Activated naive CD4-positive, alpha-beta T cell treated with anti-CD3 and anti-CD28 coated beads for 36 hours (primary cell): ENCODE data around the gene ODAD4. TPM values are rescaled to one million over a fixed set of nuclear protein-coding genes. Genes with fewer than 3 reads are reported as not detected.

Experiments
- CTCF ChIA-PET: fragments of 350-600 bp; sonication (Branson Sonifier 250); formaldehyde crosslinking; loops from one replicate; lab custom pipeline; 2021; ENCODE audit warnings: antibody characterized with exemption; lab: Charles Lee
- DNase-seq: peaks from one replicate; pipeline ENCODE4 v3.0.0-alpha.2; 2020
- H3K27ac Mint-ChIP-seq: one replicate; pipeline ENCODE4 v1.8.0; 2021; ENCODE audit warnings: mild to moderate bottlenecking, mixed read lengths
- H3K27me3 Mint-ChIP-seq: one replicate; pipeline ENCODE4 v1.8.0; 2021; ENCODE audit warnings: low read depth, mixed read lengths
- H3K36me3 Mint-ChIP-seq: one replicate; pipeline ENCODE4 v1.8.0; 2021; ENCODE audit warnings: low read depth, mixed read lengths
- H3K4me1 Mint-ChIP-seq: one replicate; pipeline ENCODE4 v1.8.0; 2021; ENCODE audit warnings: low read depth, mixed read lengths
- H3K4me3 Mint-ChIP-seq: one replicate; pipeline ENCODE4 v1.8.0; 2021; ENCODE audit warnings: mild to moderate bottlenecking, moderate library complexity, mixed read lengths
- H3K9me3 Mint-ChIP-seq: one replicate; pipeline ENCODE4 v1.8.0; 2021; ENCODE audit warnings: mixed read lengths
- intact Hi-C: fragments of 100-400 bp; cut with micrococcal nuclease; formaldehyde crosslinking; loops from one replicate; pipeline ENCODE4 v1.15.1; 2023
- total RNA-seq, 2 experiments: library from RNA; stranded (reverse); gene quantifications; one replicate each; pipeline ENCODE4 v1.2.3, GENCODE V29; 2021

Gene ODAD4, protein sequence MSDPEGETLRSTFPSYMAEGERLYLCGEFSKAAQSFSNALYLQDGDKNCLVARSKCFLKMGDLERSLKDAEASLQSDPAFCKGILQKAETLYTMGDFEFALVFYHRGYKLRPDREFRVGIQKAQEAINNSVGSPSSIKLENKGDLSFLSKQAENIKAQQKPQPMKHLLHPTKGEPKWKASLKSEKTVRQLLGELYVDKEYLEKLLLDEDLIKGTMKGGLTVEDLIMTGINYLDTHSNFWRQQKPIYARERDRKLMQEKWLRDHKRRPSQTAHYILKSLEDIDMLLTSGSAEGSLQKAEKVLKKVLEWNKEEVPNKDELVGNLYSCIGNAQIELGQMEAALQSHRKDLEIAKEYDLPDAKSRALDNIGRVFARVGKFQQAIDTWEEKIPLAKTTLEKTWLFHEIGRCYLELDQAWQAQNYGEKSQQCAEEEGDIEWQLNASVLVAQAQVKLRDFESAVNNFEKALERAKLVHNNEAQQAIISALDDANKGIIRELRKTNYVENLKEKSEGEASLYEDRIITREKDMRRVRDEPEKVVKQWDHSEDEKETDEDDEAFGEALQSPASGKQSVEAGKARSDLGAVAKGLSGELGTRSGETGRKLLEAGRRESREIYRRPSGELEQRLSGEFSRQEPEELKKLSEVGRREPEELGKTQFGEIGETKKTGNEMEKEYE
- total RNA-seq, result under 1 TPM; 0.55 to 0.79 TPM

DNA sequence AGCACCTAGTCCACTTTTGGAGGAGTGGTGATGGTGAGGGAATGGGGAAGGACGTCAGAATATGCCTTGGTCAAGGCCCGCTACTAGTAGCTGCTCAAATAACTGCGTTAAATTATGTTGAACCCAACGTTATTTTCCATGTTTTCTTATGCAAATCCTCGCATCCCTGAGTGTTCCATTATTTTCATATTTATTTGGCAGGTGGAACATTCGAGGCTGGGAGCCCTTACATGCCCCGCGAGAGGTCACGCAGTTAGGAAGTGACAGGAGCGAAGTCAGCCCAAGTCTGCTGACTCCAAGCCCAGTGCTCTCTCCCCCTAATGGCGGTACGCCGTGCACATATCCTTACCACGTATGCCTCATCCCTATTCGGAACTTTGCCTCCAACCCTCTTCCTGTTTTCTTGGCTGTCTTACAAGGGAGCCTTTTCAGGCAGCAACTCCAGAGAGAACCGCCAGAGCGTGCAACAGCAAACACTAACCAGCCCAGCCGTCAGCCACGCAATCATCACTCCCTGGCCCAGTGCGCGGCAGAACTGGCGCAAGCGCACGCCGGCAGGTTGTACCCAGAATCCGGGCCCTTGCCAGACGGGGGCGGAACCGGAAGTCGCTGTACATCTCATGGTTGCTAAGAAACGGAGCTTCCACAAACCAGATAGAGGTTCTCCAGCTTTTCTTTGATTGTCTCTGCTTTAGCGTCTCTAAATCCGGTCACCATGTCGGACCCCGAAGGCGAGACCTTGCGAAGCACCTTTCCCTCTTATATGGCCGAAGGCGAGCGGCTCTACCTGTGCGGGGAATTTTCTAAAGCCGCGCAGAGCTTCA lies at the start of gene ODAD4:
Gene ODAD4, plus strand, starts transcription at position 609 of the 824 bp plus-strand sequence. Its CDS starts 107 bp downstream, at position 716.
- H3K4me3 Mint-ChIP-seq, result peak within 1 kb of the TSS; percentile 97
- H3K27ac Mint-ChIP-seq, result peak within 1 kb of the TSS; percentile 95
- intact Hi-C loops, result loop anchor here (1.0 kb wide), 1 partner anchor 11 kb away; no protein-coding TSS in a partner anchor
- H3K4me1 Mint-ChIP-seq, result peaks cover 19% of the 10 kb centered on the region
- peak; percentile 97 for DNase-seq
- CTCF ChIA-PET, result interaction anchor here (0.6 to 1.6 kb wide), 12 partner anchors 9 to 748 kb away, joined by 3 to 5 read pairs (median 3); partner anchors contain the start of genes DHX58 and EIF1
- H3K27me3 Mint-ChIP-seq, result no peaks in the 10 kb centered on the region
- no peaks in the 10 kb centered on the region for H3K36me3 Mint-ChIP-seq
- H3K9me3 Mint-ChIP-seq, result no peaks in the 10 kb centered on the region

DNA sequence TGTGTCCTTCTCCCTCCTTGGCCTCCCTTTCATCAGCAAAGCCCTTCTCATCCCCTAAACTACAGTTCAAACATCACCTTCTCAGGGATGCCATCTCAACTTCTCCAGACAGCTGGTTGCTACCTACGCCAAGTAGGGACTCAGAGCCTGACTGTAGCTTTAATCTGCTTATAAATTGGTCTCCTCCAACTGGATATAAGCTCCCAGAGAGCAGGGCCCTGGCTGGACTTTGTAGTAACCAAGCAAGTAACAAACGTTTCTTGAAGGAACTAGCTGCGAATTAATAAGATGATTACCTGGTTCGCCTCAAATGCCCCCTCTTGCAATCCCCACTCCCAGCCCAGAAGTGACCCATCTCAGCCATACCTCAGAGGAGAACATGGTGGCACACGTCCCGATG lies 47.7 kb upstream of the ODAD4 start:
- CTCF ChIA-PET, result interaction anchor here (0.7 kb wide), 1 partner anchor 15 kb away, joined by 3 read pairs; no protein-coding TSS in a partner anchor
- H3K4me3 Mint-ChIP-seq, result no peak overlapping the region
- DNase-seq, result no peak
- H3K27ac Mint-ChIP-seq, result no peak overlapping the region
- H3K4me1 Mint-ChIP-seq, result no peaks in the 10 kb centered on the region
- H3K9me3 Mint-ChIP-seq, result no peaks in the 10 kb centered on the region
- H3K36me3 Mint-ChIP-seq, result peaks cover 38% of the 10 kb centered on the region
- intact Hi-C loops, result no loop called here
- no peaks in the 10 kb centered on the region for H3K27me3 Mint-ChIP-seq

DNA sequence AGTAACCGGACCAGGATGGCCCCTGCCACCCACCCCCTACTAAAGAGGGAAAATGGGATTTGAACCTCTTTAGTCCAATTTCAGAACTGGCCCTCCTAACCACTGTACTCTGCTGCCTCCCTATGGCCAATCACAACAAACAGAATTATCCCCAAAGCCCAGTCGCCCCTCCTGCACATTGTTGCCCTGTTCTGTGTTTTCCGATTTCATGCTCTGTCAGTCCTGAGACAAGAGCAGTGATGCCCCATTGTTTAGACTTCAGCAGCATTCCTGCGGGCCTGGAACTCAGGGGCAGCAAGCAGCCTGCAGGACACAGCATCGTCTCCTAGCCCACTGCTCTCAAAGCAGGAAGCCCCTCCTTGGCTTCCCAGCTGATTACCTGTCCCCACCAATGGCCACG lies 44.7 kb upstream of the ODAD4 start:
- Mint-ChIP-seq H3K27ac (no peak overlapping the region), H3K4me3 (no peak overlapping the region), H3K27me3 (no peaks in the 10 kb centered on the region), H3K4me1 (no peaks in the 10 kb centered on the region), H3K9me3 (no peaks in the 10 kb centered on the region), H3K36me3 (peaks cover 42% of the 10 kb centered on the region)
- intact Hi-C loops, result loop anchor here (5.0 kb wide), 1 partner anchor 148 kb away; no protein-coding TSS in a partner anchor
- no peak for DNase-seq
- CTCF ChIA-PET, result no interaction called here

DNA sequence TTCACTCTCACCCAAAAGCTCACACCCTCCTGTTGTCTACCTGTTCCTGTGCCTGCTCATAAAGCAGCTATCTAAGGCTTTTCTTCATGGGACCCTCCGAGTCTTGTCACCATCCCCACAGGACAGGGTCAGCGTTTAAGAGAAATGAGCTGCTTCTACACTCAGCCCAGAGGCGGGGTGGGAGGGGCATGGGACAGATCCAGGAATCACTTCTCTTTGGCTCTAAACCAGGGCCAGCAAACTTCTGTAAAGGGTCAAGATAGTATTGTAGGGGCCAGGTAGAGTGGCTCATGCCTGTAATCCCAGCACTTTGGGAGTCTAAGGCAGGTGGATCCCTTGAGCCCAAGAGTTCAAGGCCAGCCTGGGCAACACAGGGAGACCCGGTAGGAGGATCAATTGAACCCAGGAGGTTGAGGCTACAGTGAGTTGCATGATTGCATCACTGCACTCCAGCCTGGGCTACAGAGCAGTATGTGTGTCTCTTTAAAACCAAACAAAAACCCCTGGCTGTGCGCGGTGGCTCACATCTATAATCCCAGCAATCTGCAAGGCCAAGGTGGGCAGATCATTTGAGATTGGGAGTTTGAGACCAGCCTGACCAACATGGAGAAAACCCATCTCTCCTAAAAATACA lies 42.0 kb upstream of the ODAD4 start:
- Mint-ChIP-seq H3K9me3 (no peaks in the 10 kb centered on the region), H3K4me3 (no peak overlapping the region), H3K27me3 (no peaks in the 10 kb centered on the region), H3K36me3 (peaks cover 44% of the 10 kb centered on the region), H3K4me1 (no peaks in the 10 kb centered on the region), H3K27ac (no peak overlapping the region)
- intact Hi-C loops, result loop anchor here (5.0 kb wide), 1 partner anchor 151 kb away; no protein-coding TSS in a partner anchor
- CTCF ChIA-PET, result interaction anchor here (1.3 kb wide), 1 partner anchor 87 kb away, joined by 3 read pairs; no protein-coding TSS in a partner anchor
- DNase-seq, result no peak

DNA sequence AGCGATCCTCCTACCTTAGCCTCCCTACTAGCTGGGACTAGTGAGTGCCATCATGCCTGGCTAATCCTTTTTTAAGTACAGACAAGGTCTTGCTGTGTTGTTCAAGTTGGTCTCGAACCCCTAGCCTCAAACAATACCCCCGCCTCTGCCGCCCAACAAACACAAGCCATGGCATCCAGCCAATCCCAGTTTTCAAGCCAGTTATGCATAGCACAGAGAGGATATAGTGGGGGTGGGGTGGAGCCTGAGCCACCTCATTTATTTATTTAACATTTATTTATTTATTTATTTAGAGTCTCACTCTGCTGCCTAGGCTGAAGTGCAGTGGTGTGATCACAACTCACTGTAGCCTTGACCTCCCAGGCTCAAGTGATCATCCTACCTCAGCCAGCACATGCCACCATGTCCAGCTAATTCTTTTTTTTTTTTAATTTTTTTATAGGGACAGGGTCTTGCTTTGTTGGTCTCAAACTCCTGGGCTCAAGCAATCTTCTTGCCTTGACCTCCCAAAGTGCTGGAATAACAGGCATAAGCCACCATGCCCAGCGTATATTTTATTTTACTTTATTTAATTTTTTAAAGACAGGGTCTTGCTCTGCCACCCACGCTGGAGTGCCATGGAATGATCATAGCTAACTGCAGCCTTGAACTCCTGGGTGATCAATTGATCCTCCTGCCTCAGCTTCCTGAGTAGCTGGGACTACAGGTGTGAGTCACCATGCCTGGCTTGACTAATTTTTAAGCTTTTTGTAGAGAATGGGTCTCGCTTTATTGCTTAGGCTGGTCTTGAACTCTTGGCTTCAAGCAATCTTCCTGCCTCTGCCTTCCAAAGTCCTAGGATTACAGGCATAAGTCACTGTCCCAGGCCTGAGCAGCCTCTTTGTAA lies 39.0 kb upstream of the ODAD4 start:
- no peak overlapping the region for H3K27ac Mint-ChIP-seq
- CTCF ChIA-PET, result interaction anchor here (0.6 kb wide), 1 partner anchor 36 kb away, joined by 4 read pairs; no protein-coding TSS in a partner anchor
- H3K4me3 Mint-ChIP-seq, result no peak overlapping the region
- no peaks in the 10 kb centered on the region for H3K27me3 Mint-ChIP-seq
- intact Hi-C loops, result no loop called here
- H3K9me3 Mint-ChIP-seq, result no peaks in the 10 kb centered on the region
- peaks cover 39% of the 10 kb centered on the region for H3K36me3 Mint-ChIP-seq
- H3K4me1 Mint-ChIP-seq, result no peaks in the 10 kb centered on the region
- DNase-seq, result no peak

DNA sequence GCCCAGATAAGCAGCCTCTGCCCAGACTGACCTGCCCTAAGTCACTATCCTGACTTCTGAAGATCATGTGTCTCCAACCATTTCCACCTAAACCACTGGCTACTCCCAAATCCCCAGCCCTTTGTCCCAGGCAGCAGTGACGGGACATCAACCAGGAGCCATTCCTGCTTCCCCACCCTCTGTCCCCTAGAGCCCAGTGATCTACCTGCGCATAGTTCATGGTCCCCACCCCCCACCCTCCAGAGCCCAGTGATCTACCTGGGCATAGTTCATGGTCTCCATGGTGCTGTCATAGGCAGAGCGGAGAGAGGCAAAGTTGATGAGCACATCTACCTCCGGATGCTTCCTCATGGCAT lies 38.4 kb upstream of the ODAD4 start:
- intact Hi-C loops, result no loop called here
- H3K9me3 Mint-ChIP-seq, result no peaks in the 10 kb centered on the region
- no peak overlapping the region for H3K4me3 Mint-ChIP-seq
- DNase-seq, result no peak
- CTCF ChIA-PET, result no interaction called here
- H3K36me3 Mint-ChIP-seq, result peaks cover 41% of the 10 kb centered on the region
- H3K4me1 Mint-ChIP-seq, result no peaks in the 10 kb centered on the region
- H3K27ac Mint-ChIP-seq, result no peak overlapping the region
- no peaks in the 10 kb centered on the region for H3K27me3 Mint-ChIP-seq

DNA sequence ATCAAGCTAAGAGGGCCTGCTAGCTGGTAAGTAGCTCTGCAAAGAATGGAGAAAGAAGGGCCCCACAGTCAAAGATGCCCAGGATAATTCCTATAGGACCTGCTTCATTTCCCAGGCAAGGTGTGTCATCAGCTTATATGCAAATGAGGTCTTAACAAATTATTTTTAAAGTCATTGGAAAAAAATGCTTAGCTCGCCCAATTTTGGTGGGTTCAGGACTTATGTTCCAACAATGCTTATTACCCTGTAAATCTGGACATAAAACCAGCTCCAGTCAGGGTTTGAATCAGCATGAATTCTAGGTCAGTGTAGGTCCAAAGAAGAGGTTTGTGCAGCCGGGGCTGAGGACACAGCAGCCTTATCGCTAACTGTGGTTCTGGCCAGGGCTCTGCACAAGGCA lies 37.0 kb upstream of the ODAD4 start:
- Mint-ChIP-seq H3K27ac (no peak overlapping the region), H3K9me3 (no peaks in the 10 kb centered on the region), H3K36me3 (peaks cover 41% of the 10 kb centered on the region), H3K27me3 (no peaks in the 10 kb centered on the region), H3K4me3 (no peak overlapping the region), H3K4me1 (no peaks in the 10 kb centered on the region)
- DNase-seq, result no peak
- CTCF ChIA-PET, result no interaction called here
- intact Hi-C loops, result no loop called here

DNA sequence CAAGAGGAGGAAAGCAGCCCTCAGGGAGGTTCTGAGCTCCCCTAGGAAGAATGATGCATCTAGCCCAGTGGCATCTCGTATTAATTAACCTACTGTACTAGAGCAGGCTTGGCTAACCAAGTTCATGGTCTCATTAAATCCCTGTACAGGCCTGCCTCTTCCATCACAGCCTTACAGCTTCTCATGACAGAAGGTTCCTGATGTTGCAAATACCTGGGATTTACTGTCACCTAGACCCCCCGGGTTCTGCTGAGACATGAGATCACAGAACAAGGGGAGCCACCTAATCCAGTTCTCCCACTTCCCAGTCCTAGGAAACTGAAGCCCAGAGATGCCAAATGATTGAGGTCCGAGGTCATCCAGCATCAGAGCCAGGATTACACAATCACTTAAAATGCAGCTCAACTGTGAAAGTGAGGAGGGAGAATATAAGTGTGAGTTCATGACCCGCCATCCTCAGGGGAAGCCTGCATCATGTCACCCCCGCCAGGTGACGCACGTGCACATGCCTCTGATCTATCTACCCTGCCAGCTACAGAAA lies 35.6 kb upstream of the ODAD4 start:
- Mint-ChIP-seq H3K9me3 (no peaks in the 10 kb centered on the region), H3K27ac (no peak overlapping the region), H3K36me3 (peaks cover 41% of the 10 kb centered on the region), H3K27me3 (no peaks in the 10 kb centered on the region), H3K4me3 (no peak overlapping the region), H3K4me1 (no peaks in the 10 kb centered on the region)
- DNase-seq, result no peak
- CTCF ChIA-PET, result interaction anchor here (0.7 kb wide), 1 partner anchor 97 kb away, joined by 3 read pairs; no protein-coding TSS in a partner anchor
- intact Hi-C loops, result no loop called here

DNA sequence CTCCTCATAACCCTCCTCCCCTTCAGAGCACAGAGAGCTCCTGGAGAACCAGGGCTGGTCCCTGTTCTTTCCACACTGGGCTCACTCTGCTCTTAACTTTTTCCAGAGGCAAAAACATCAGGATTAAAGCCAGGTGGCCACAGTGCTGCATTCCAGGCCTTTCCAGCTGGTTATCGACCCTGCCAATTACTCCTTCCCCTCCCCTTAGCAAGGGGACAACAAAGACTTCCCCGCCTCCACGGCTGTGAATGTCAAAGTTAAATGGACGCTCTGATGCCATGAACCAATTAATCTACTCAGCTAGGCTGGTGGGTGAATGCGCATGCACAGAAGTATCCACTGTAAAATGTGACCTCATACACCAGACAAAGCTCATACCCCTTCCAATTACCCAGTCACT lies 34.8 kb upstream of the ODAD4 start:
- Mint-ChIP-seq H3K4me1 (no peaks in the 10 kb centered on the region), H3K27me3 (no peaks in the 10 kb centered on the region), H3K27ac (no peak overlapping the region), H3K4me3 (no peak overlapping the region), H3K36me3 (peaks cover 40% of the 10 kb centered on the region), H3K9me3 (no peaks in the 10 kb centered on the region)
- CTCF ChIA-PET, result no interaction called here
- no peak for DNase-seq
- intact Hi-C loops, result no loop called here

DNA sequence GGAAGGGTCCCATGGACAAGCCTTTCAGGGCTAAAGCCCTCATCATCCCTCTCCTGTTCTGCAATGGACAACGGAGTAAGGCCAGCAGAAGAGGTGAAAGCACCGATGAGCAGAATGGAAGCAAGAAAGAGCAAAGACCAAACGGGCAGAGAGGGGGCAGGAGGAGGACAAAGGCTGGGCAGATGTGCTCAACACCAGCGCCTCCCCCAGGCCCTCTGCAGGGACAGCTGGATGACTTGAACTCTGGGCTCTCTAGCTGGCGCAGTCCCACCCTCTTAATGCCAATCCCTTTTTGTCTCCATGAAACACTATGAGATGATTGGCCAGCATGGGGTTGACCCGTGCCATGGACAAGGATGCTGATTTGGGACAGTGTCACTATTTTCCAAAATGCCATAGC lies 33.7 kb upstream of the ODAD4 start:
- intact Hi-C loops, result no loop called here
- H3K4me3 Mint-ChIP-seq, result no peak overlapping the region
- DNase-seq, result no peak
- H3K36me3 Mint-ChIP-seq, result peaks cover 48% of the 10 kb centered on the region
- H3K9me3 Mint-ChIP-seq, result no peaks in the 10 kb centered on the region
- no peaks in the 10 kb centered on the region for H3K27me3 Mint-ChIP-seq
- CTCF ChIA-PET, result no interaction called here
- no peaks in the 10 kb centered on the region for H3K4me1 Mint-ChIP-seq
- H3K27ac Mint-ChIP-seq, result no peak overlapping the region

DNA sequence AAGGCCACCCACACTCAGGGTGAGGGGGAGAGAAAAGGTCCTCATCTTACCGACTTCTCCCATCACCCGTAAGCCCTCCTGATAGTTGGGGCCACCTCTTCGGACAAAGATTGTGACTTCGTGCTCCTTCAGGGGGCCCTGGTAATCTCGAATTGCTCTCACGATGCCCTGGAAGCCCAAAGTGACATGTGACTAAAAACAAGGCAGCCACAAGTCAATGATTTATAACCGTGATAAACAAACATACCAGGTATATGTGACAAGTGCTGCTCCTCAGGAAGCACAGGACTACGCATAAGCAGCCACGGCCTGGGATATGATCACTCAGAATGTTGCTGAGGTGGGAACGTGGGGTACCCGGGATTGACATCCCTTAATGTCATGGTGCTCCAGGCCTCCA lies 28.8 kb upstream of the ODAD4 start:
- DNase-seq, result no peak
- CTCF ChIA-PET, result no interaction called here
- no peak overlapping the region for H3K27ac Mint-ChIP-seq
- H3K36me3 Mint-ChIP-seq, result peaks cover 41% of the 10 kb centered on the region
- H3K27me3 Mint-ChIP-seq, result no peaks in the 10 kb centered on the region
- no peak overlapping the region for H3K4me3 Mint-ChIP-seq
- no peaks in the 10 kb centered on the region for H3K4me1 Mint-ChIP-seq
- intact Hi-C loops, result no loop called here
- no peaks in the 10 kb centered on the region for H3K9me3 Mint-ChIP-seq
